ELF-1 (cell line): ENCODE results near the gene OCSTAMP.

Source experiments
- DNase-seq: peaks from one replicate; pipeline ENCODE4 v3.0.0-alpha.2; 2016; ENCODE audit warnings: low read depth, low spot score

OCSTAMP gene, protein sequence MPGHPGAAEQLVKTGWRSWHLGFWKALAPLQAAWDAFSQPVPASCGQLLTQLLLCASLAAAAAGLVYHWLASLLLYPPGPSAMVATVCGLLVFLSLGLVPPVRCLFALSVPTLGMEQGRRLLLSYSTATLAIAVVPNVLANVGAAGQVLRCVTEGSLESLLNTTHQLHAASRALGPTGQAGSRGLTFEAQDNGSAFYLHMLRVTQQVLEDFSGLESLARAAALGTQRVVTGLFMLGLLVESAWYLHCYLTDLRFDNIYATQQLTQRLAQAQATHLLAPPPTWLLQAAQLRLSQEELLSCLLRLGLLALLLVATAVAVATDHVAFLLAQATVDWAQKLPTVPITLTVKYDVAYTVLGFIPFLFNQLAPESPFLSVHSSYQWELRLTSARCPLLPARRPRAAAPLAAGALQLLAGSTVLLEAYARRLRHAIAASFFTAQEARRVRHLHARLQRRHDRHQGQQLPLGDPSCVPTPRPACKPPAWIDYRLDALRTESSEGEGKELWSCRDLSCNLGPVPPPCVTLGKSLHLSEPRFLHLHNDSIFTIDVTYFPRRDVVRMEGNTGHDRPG

GRCh38 chr20:46550461-46550860 lies at the start of gene OCSTAMP:
TSS of gene OCSTAMP (minus strand) at chr20:46550654. CDS start at chr20:46550560, 94 bp downstream.
- DNase-seq, result no peak

- no peak for DNase-seq
These were observed 49.0 kb upstream of the OCSTAMP start for GRCh38 chr20:46599227-46599987.

- DNase-seq, result peak; percentile 10
These were observed 45.5 kb upstream of the OCSTAMP start for GRCh38 chr20:46595933-46596332.

DNA sequence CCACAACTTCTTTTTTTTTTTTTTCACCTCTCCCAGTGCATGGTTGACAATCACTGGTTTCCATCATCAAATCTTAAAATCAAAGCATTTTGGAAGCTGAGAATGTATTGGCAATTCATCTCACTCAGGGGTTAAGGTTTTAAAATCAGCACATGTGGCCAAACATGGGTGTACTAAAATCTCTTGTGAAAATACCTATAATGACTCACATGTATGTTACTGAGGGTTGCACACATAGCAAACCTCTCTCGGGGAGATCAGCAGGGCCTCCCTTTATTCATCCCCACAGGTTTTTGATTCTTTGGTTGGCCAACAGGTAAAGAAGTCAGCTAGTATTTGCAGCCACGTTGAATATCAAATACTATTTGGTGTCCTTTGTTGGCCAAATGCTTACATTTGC lies 44.3 kb upstream of the OCSTAMP start:
- DNase-seq, result no peak

GRCh38 chr20:46592580-46593362 lies 42.3 kb upstream of the OCSTAMP start:
- peak; percentile 23 for DNase-seq

- no peak for DNase-seq
These were observed 40.0 kb upstream of the OCSTAMP start for GRCh38 chr20:46590443-46590842.

GRCh38 chr20:46588532-46589511 lies 38.4 kb upstream of the OCSTAMP start:
- no peak for DNase-seq

- DNase-seq, result no peak
These were observed 37.5 kb upstream of the OCSTAMP start for GRCh38 chr20:46587986-46588385.

DNA sequence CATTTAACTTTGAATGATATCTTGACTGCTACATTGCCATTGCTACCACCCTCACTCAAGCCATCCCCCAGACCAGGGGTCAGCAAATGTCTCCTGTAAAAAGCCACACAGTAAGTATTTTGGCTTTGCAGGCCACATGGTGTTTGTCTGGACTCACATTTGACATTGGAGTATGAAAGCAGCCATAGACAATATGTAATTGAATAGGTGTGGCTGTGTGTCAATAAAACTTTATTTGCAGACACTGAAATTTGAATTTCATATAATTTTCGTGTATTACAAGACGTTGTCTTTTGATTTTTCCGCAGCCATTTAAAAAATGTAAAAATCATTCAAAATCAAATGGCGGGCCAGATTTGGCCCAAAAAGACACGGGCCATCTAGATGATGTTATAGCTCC lies 36.3 kb upstream of the OCSTAMP start:
- no peak for DNase-seq

GRCh38 chr20:46584508-46584907 lies 34.1 kb upstream of the OCSTAMP start:
- no peak for DNase-seq

GRCh38 chr20:46583411-46584214 lies 33.2 kb upstream of the OCSTAMP start:
- DNase-seq, result peak; percentile 95

DNA sequence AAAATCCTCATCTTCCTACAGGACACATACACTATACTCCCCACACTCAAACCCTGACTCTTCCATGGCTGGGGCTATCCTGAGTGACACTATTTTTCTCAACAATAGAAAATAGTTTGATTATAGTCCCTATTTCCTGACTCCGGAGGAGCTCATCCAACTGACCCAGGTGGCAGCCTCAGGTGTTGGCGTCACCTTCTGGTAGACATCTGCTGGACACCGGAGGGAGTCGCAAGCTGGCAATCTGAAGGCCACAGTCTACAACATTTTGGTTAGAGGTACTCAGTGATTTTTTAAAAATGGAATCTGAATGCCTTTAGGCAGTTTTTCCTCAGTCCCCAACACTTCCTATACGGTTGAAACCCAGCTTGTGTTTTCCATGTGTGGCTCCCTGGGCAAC lies 32.2 kb upstream of the OCSTAMP start:
- no peak for DNase-seq

DNA sequence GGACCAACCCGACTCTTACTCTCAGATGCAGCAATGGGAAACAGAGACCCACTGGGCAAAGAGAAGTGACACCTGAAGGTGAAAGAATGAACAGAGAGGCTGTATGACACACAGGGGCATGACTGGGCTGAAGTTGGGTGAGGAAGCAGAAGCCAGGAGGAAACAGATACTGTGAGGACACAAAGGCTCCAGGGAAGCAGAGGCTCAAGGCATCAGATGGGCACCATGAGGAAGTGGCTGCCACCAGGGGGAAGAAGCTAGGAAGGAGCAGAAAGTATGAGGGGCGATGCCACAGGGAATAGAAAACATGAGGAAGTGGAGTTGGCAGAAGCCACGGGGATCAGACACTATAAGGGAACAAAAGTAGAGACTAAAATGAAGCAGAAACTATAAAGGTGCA lies 30.9 kb upstream of the OCSTAMP start:
- DNase-seq, result no peak

DNA sequence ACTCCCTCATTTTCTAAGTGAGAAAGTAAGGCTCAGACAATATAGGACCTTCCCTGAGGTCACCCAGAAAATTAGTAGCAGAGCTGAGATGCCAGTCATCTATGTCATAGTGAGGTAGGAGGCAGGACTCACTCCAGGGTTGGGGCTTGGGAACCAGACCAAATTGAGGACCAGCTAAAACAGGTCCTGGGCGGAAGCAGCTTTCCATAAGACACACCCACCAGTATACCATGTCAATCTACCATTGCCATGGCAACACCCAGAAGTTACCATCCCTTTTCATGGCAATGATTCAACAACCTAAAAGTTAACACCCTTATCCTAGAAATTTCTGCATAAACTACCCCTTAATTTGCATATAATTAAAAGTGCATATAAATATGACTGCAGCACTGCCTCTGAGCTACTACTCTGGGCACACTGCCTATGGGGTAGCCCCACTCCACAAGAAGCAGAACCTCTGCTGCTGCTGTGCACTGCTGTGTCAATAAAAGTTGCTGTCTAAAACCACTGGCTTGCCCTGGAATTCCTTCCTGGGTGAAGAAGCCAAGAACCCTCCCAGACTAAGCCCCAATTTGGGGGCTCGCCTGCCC lies 30.3 kb upstream of the OCSTAMP start:
- DNase-seq, result peak; percentile 19

DNA sequence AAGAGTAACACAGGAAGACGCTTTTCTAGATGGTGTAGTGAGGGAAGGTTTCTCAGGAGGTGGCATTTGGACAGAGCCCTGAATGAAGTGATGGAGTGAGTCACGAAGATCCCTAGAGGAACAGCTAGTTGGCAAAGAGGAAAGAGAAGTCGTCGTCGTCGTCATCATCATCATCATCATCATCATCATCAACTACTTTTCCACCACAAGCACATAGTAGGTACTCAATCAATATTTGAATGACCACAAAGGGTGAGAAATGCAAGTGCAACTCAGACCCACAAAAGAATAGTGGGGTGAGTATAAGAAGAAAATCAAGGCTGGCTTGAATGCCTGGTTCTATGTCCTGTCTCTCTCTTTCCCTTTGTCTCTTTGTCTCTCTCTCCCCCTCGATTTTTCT lies 28.3 kb upstream of the OCSTAMP start:
- no peak for DNase-seq

GRCh38 chr20:46576774-46577395 lies 26.4 kb upstream of the OCSTAMP start:
- no peak for DNase-seq

DNA sequence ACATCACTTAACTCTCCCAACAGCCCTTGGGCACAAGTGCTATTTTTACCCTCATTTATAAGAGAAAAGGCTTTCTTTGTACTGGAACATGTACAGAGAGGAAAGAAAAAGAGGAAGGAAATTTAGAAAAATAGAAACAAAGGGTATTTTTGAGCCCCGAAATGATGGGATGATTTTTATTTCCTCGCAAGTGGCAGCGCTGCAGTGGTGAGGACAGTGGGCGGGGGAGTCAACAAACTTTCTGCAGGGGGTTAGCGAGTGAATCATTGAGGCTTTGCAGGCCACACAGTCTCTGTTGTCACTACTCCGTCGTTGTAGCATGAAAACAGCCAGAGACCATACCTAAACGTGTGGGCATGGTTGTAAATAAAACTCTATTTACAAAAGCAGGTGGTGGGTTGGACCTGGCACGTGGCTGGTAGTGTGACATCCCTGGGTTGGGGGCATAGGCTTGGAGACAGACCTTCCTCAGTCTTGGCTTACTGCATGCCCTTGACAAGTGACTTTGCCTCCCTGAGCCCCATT lies 25.5 kb upstream of the OCSTAMP start:
- DNase-seq, result no peak

GRCh38 chr20:46575394-46575793 lies 24.9 kb upstream of the OCSTAMP start:
- no peak for DNase-seq
